HK-2 (cell line): ENCODE data around the gene C6orf141.
"Not testable (repeated sequence)": the region's sequence is repeated elsewhere in the genome, so short reads cannot be mapped to it uniquely, and the experiment has no call there.

Experiments
- DNase-seq: peaks from one replicate; pipeline ENCODE4 v3.0.0-alpha.2; 2018; ENCODE audit not compliant: unreplicated experiment

Gene C6orf141

DNA sequence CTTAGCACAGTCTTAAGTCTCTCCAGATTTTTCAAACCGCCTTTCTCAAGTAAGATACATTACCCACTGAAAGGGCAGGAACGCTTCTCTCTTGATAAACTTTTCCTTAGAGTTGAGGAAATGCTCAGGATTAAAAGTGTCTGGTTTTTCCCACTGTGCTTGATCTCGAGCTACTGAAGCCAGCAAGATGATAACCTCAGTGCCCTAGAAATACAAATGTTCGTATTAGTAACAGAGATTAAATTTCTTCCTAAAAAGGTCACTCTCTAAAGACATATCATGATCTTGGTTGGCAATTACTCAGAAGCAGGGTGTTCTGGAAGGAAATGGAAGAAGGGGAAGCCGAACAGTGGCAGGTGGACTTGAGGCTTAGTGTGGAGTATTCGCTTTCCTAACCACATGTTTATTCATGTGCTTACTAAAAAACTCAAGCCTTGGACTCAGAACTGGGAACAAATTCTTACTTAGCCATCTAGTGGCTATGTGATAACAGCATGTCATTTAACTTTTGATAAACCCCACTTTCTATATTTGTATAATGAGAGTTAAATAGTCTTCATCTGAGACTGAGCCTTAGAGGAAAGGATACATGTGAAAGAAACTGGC lies 20.1 kb downstream of the C6orf141 start:
- DNase-seq, result no peak

DNA sequence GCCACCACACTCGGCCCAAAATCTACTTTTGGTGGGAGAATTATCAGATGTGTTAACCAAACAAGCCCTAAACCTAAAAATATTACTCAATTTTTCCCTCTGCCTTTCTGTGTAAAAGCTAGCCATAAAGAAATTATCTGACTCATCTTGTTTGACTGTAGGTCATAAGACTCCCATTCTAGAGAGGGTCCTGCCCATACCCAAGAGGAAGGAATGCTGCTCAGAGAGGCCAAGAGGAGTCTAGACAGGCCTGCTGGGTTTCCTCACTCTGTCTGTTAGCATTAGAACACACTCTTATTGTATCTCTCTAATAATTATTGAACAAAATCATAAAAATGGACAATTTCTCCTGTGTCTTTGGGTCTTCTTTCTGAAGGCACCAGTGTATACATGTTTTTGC lies 26.1 kb downstream of the C6orf141 start:
- DNase-seq, result no peak

DNA sequence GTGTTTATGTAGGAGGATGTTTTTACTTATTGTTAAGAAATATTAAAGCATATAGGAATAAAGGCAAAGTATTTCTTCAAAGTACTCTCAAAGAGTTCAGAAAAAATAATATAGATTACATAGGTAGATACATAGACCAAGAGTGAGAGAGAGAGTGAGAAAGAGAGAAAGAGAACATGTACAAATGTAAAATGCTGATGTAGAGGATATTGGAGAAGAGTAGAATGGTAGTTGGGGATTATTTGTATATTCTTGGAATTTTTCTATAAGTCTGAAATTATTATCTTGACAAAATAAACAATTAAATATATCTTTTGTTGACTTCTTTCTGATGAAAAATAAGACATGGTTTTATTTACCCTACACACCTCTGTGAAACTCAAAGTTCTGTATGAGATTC lies 29.2 kb downstream of the C6orf141 start:
- no peak for DNase-seq

DNA sequence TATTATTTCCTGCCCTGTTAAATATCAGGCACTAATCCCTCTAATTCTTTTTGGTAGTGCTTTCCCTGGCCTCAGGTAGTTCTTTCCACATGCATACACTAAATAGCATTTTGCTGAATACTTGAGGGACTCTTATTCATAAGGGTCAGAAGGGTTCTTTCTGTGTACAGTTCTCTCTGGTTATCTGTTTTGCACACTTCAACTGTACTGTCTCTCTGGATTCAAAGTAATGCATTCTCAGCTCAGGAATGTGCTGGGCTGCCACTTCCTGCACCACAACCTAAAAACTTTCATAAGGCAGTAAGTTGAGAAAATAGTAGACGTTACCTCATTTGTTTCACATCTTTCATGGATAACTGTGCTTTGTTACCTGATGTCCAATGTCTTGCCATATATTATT lies 32.1 kb downstream of the C6orf141 start:
- DNase-seq, result no peak

DNA sequence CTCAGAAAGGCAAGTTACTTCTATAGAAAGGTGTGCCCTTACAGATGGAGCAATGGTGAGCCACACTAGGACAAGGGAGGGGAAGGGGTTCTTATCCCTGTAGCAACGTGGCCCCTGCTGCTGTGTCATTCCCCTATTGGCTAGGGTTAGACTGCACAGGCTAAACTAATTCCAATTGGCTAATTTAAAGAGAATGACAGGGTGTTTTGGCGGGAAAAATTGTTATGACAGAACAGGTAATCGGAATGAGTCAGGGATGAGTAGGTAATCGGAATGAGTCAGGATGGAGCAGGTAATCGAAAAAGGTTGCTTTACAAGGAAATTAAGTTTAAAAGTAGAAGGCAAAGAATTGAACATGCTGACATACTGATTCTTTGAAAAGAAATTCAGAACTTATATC lies 36.8 kb downstream of the C6orf141 start:
- DNase-seq, result not testable (repeated sequence)
